HT1080 (cell line): ENCODE data around the gene SRC. TPM values are rescaled to one million over a fixed set of nuclear protein-coding genes. Genes with fewer than 3 reads are reported as not detected.

ENCODE experiments used
- DNase-seq: peaks from one replicate; pipeline ENCODE4 v3.0.0-alpha.2; 2015; ENCODE audit warnings: low read depth
- total RNA-seq: library from RNA; depleted of rRNA; stranded (reverse); fragments of >200 nt; shearing (Covaris generic); gene quantifications from 2 replicates; pipeline ENCODE4 v1.2.3, GENCODE V29; 2014

SRC gene
- total RNA-seq, 1 experiment from 2014 or later, result 13.9 TPM

GRCh38 chr20:37423545-37423944, 77.6 kb downstream of the SRC start:
- DNase-seq, result no peak

GRCh38 chr20:37424062-37424851, 78.3 kb downstream of the SRC start:
- DNase-seq, result no peak

GRCh38 chr20:37425103-37425625, 79.2 kb downstream of the SRC start:
- DNase-seq, result no peak

- DNase-seq, result no peak
These were observed 80.2 kb downstream of the SRC start for GRCh38 chr20:37426106-37426505.

- no peak for DNase-seq
These were observed 81.0 kb downstream of the SRC start for GRCh38 chr20:37426978-37427377.

GRCh38 chr20:37430044-37430443, 84.1 kb downstream of the SRC start:
- DNase-seq, result no peak

GRCh38 chr20:37430778-37431460, 85.0 kb downstream of the SRC start:
- no peak for DNase-seq

- DNase-seq, result no peak
These were observed 85.8 kb downstream of the SRC start for GRCh38 chr20:37431786-37432185.

- DNase-seq, result no peak
These were observed 86.7 kb downstream of the SRC start for GRCh38 chr20:37432606-37433005.

GRCh38 chr20:37435607-37436006, 89.7 kb downstream of the SRC start:
- no peak for DNase-seq

- DNase-seq, result no peak
These were observed 90.7 kb downstream of the SRC start for GRCh38 chr20:37436527-37437186.

GRCh38 chr20:37437676-37438075, 91.7 kb downstream of the SRC start:
- DNase-seq, result no peak

- DNase-seq, result no peak
These were observed 92.7 kb downstream of the SRC start for GRCh38 chr20:37438464-37439222.

- DNase-seq, result no peak
These were observed 93.4 kb downstream of the SRC start for GRCh38 chr20:37439223-37439933.

- no peak for DNase-seq
These were observed 95.1 kb downstream of the SRC start for GRCh38 chr20:37441023-37441422.

- no peak for DNase-seq
These were observed 96.6 kb downstream of the SRC start for GRCh38 chr20:37442547-37442946.

GRCh38 chr20:37442986-37443385, 97.0 kb downstream of the SRC start:
- DNase-seq, result no peak

- no peak for DNase-seq
These were observed 97.7 kb downstream of the SRC start for GRCh38 chr20:37443596-37443995.

- no peak for DNase-seq
These were observed 99.1 kb downstream of the SRC start for GRCh38 chr20:37445041-37445440.

GRCh38 chr20:37446286-37447032, 100.5 kb downstream of the SRC start:
- DNase-seq, result no peak
